VCaP (cell line): ENCODE results near the gene CDK4.
A peak's percentile ranks its signal among the peaks of the same experiment; 100 is the strongest.

Source experiments
- H3K27ac ChIP-seq: fragments of 450-650 bp; 2 replicates; pipeline ENCODE4 v1.5.1; 2017
- TF ChIP-seq, protein P1 (sequence below): fragments of 450-650 bp; conservative IDR thresholded peaks from 2 replicates; pipeline ENCODE4 v1.5.1; 2017; ENCODE audit warnings: mild to moderate bottlenecking, moderate library complexity

Gene CDK4

DNA sequence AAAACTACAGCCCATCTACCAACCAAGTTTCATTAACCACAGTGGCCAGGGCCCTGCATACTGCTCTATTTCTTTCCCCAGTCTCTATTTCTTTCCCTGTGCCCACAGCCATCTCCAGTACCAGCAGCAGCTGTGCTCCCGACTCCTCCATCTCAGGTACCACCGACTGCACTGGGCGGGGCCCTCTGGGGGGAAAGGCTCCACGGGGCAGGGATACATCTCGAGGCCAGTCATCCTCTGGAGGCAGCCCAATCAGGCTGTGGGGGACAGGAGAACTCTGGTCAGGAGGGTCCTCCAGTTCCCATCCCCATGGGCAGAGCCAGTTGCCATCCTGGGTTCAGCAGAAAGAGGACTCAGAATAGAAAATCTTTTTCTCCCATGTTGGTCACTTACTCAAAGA, 3.0 kb downstream of the CDK4 start:
- TF ChIP-seq, protein P1, sequence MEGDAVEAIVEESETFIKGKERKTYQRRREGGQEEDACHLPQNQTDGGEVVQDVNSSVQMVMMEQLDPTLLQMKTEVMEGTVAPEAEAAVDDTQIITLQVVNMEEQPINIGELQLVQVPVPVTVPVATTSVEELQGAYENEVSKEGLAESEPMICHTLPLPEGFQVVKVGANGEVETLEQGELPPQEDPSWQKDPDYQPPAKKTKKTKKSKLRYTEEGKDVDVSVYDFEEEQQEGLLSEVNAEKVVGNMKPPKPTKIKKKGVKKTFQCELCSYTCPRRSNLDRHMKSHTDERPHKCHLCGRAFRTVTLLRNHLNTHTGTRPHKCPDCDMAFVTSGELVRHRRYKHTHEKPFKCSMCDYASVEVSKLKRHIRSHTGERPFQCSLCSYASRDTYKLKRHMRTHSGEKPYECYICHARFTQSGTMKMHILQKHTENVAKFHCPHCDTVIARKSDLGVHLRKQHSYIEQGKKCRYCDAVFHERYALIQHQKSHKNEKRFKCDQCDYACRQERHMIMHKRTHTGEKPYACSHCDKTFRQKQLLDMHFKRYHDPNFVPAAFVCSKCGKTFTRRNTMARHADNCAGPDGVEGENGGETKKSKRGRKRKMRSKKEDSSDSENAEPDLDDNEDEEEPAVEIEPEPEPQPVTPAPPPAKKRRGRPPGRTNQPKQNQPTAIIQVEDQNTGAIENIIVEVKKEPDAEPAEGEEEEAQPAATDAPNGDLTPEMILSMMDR: no peak
- H3K27ac ChIP-seq: no peak overlapping the region

DNA sequence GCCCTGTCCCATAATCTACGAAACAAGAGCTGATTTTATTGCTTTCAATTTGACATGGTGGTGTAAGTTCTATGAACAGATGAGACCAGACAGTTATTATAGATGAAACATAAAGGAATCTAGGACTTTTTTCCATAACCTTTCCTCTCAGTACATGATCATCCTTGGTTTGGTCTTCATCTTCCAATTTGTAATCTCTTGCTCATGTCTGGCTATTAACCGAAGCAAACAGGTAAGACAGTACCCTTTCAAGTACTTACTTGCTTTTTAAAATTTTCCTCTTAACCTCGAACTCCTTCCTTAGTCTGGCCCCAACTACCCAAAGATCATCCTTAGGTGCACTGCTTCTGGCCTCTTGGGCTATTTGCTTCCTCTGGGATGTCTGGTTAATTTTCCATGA, 6.1 kb downstream of the CDK4 start:
- TF ChIP-seq, protein P1: no peak
- peak overlapping the region; percentile 85; the same call in 1 of the 2 replicates for H3K27ac ChIP-seq

DNA sequence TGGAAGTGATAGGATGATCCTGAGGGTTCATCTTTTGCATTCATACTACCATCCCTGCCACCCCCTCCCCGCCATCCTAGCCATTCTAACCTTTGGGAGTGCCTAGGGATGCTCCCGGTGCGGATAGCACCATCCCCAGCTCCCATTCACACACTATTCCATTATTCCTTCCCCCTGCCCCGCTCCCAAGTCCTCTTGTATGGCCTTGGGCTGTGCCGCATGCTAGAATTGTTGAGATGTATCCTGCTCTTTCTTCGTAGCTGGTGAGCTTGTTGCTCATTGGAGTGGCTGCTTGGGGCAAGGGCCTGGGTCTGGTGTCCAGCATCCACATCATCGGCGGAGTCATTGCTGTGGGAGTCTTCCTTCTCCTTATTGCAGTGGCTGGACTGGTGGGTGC, 6.6 kb downstream of the CDK4 start:
- TF ChIP-seq, protein P1: no peak
- peak overlapping the region; percentile 85 for H3K27ac ChIP-seq

DNA sequence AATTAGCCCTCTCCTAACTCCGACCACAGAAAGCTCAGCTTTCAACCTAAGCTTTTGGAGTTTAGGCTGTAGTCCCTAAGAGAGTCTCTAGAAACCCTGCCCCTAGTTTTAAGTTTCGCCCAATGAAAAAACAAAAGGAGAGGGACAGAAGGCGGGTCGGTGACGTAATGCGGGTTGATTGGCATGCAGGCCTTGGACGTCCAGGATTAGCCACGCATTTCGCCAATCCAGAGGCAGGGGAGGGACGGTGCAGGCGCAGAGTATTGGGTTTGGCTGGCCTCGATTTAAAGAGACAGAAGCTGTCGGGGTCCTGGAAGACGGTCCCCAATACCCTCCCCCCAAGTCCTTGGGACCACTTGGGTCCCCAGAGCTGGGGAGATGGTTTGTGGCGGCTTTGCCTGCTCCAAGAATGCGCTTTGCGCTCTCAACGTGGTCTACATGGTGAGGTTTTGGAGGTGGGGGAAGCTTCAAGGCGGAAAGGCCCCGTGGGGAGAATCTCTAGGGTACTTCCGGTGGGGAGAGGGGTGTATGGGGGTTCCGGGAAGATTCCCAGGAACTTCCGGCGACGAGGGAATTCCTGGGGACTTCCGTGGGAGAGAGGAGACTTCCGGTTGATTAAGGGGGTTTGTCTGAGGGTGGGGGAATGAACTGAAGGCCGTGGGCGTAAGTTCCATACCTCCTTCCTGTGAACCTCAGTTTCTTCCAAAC, 7.2 kb downstream of the CDK4 start, which contains the start of gene TSPAN31:
Gene TSPAN31, plus strand, starts transcription at position 263 of the 708 bp plus-strand sequence. Its CDS starts 116 bp downstream, at position 379.
- TF ChIP-seq, protein P1: no peak
- H3K27ac ChIP-seq: peak within 1 kb of the TSS; percentile 85

DNA sequence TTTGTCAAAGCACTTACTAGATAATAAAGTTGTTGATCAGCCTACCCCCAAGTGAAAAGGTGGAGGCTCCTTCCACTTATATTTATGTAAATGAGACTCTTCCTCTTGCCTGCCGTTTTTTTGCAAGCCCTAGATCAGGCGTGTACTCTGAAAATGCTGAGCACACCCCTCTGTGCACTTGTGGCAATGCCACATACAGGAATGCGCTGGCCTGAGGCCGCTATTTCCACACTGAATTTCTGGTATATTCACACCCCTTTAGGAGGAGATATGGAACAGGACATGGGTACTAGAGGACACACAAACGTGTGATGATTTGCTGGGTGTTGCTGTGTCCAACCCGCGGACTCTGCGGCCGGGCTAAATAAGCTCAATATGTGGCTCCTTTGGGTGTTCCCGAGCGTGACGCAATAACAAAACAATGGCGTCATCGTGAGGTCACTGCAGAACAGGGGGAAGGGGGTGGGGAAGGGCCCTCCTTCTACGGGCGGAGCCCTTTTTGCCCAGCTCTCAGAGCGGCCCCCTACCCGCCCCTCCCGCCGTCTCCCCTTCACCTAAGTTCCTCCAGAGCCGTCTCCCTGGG, 7.8 kb downstream of the CDK4 start:
- TF ChIP-seq, protein P1: no peak
- peak overlapping the region; percentile 85 for H3K27ac ChIP-seq

DNA sequence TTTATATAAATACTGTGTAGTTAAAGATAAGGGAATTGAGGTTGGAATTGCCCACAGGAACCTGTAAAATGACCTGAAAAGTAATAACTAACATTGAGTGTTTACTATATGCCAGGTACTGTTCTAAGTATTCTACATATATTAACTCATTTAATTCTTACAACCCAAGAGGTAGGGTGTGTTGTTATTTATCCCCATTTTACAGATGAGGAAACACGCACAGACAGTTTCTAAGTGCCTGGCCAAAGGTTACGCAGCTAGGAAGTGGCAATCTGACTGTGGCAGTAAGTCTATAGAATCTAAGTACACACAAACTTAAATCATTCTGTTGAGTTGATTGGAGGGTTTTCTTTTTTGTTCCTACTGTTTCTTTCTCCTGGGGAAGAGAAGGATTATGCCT, 8.3 kb downstream of the CDK4 start:
- TF ChIP-seq, protein P1: no peak
- H3K27ac ChIP-seq: no peak overlapping the region

DNA sequence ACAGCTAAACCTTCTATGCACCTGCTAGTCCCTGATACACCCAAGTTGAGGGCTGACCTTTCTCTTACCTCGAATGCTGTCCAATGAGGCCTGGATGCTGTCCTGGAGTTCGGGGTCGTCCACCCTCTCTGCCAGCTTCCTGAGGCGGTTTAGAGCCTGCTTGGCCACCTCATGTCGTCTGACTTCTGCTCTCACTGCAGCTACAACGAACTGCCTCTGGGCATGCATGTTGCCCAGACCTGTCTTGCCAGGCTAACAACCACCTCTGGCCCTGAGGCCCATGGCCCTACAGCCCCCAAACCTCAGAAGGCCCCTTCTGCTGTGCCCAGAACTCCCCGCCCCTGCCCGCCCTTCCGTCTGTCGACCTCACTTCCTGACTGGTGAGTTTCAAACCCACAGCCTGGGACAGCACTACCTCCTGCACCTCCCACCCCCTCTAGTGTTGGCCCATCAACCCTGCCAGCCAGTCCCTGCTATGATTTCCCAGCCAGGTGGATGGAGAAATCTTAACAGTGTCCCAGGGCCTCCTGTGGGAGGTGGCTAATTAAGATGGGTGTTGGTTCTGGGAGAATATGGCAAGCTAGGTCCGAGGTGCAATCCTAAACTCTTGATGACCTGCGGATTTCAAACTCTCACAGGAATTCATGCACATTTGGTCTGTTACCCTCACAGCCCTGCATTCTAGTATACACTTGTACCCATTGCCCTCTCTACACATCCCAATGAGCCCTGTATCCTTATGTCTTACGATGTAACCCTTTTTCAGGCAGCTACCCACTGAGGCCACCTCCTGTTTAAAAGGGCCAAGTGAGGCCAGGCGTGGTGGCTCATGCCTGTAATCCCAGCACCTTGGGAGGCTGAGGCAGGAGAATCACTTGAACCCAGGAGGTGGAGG, 10.0 kb downstream of the CDK4 start:
- TF ChIP-seq, protein P1: no peak
- H3K27ac ChIP-seq: no peak overlapping the region
